HepG2 (cell line): ENCODE measurements around the gene CREBBP. TPM values are rescaled to one million over a fixed set of nuclear protein-coding genes. Genes with fewer than 3 reads are reported as not detected.

Experiments used
- ATAC-seq: fragments of 200-7000 bp; cut with Tn5 transposase; 3 replicates; pipeline ENCODE4 v1.9.1; 2020; ENCODE audit warnings: mild to moderate bottlenecking, moderate library complexity
- BruUV-seq: library from RNA; stranded (reverse); fragments of 400-500 nt; replicated peaks from 2 replicates; lab custom pipeline; 2021; lab: Mats Ljungman, UMichigan
- CTCF ChIA-PET: fragments of 300-600 bp; formaldehyde crosslinking; extraction: SDS; loops from one replicate; lab custom pipeline; 2021; ENCODE audit warnings: low total read pairs, inconsistent platforms, low intra/inter-chr PET ratio; lab: Yijun Ruan, JAX
- POLR2A ChIA-PET: fragments of 350-600 bp; sonication (Branson Sonifier 250); formaldehyde crosslinking; loops from one replicate; lab custom pipeline; 2020; ENCODE audit warnings: antibody characterized with exemption, inconsistent platforms; lab: Yijun Ruan, JAX
- DNase-seq: peaks from one replicate; pipeline ENCODE4 v3.0.0-alpha.2; 2015; ENCODE audit warnings: low spot score
- FAIRE-seq: peaks from 3 replicates; lab custom pipeline; 2011; peaks lifted over from hg19 to GRCh38; lab: Jason Lieb, UNC
- H2AFZ ChIP-seq: one replicate; pipeline ENCODE4 v1.6.1; 2011; ENCODE audit warnings: low read length, inconsistent platforms
- H3K27ac ChIP-seq: fragments of 300-600 bp; 3 replicates; pipeline ENCODE4 v1.8.0; 2011; ENCODE audit warnings: mixed run types, mild to moderate bottlenecking, mixed read lengths, low read length, inconsistent platforms; ENCODE audit not compliant: insufficient read depth; ENCODE audit errors: extremely low read length
- H3K27me3 ChIP-seq, 2 experiments: fragments of 200-600 bp in 1 of 2; 2 replicates in 1 of 2; 3 replicates in 1 of 2; pipeline versions ENCODE4 v1.6.0 to v1.8.0; 2011; ENCODE audit warnings: low read length in 2 of 2, mild to moderate bottlenecking in 2 of 2, moderate library complexity in 2 of 2, inconsistent platforms in 1 of 2; ENCODE audit not compliant: insufficient read depth in 2 of 2, control insufficient read depth in 1 of 2
- H3K36me3 ChIP-seq, 2 experiments: fragments of 200-600 bp in 1 of 2; replicated peaks in 1 of 2; 2 replicates in 1 of 2; 3 replicates in 1 of 2; pipeline versions ENCODE4 v1.5.1 to v1.8.0; 2011; ENCODE audit warnings: low read length in 2 of 2, inconsistent platforms in 1 of 2; ENCODE audit not compliant: insufficient read depth in 2 of 2, control insufficient read depth in 1 of 2
- H3K4me1 ChIP-seq: 2 replicates; pipeline ENCODE4 v1.5.1; 2012; ENCODE audit warnings: low read length, inconsistent platforms; ENCODE audit not compliant: insufficient read depth
- H3K4me2 ChIP-seq: 2 replicates; pipeline ENCODE4 v1.6.0; 2011; ENCODE audit warnings: low read depth, low read length, inconsistent platforms
- H3K4me3 ChIP-seq, 3 experiments: fragments of 200-600 bp in 1 of 3; sonication (generic), shearing (Covaris generic) in 1 of 3; replicated peaks in 1 of 3; 2 replicates each; pipeline ENCODE4 v1.5.1; 2011 to 2016; ENCODE audit warnings: low read length in 3 of 3, inconsistent platforms in 2 of 3, low read depth in 2 of 3, mild to moderate bottlenecking in 2 of 3, control low read depth in 1 of 3, mixed read lengths in 1 of 3; ENCODE audit not compliant: insufficient read depth in 1 of 3
- H3K79me2 ChIP-seq: one replicate; pipeline ENCODE4 v1.6.1; 2011; ENCODE audit warnings: low read length, inconsistent platforms; ENCODE audit not compliant: insufficient read depth
- H3K9ac ChIP-seq: 2 replicates; pipeline ENCODE4 v1.6.0; 2011; ENCODE audit warnings: mild to moderate bottlenecking, low read depth, low read length, inconsistent platforms; ENCODE audit not compliant: insufficient read depth
- H3K9me3 ChIP-seq: 2 replicates; pipeline ENCODE4 v1.5.1; 2012; ENCODE audit warnings: mild to moderate bottlenecking, low read length
- H4K20me1 ChIP-seq: 2 replicates; pipeline ENCODE4 v1.6.0; 2011; ENCODE audit warnings: inconsistent platforms, mild to moderate bottlenecking, low read length, moderate library complexity; ENCODE audit not compliant: insufficient read depth
- ARHGAP35 ChIP-seq: sonication (generic); formaldehyde crosslinking; IDR thresholded peaks from 2 replicates; pipeline ENCODE4 v1.9.0; 2022; ENCODE audit warnings: mild to moderate bottlenecking, inconsistent platforms, moderate library complexity, missing genetic modification reagents, borderline replicate concordance
- FOXK2 ChIP-seq: fragments of 450-650 bp; IDR thresholded peaks from 2 replicates; pipeline ENCODE4 v1.6.1; 2016
- GTF3A ChIP-seq: sonication (generic); formaldehyde crosslinking; conservative IDR thresholded peaks from 2 replicates; pipeline ENCODE4 v1.4.0; 2020; ENCODE audit warnings: mild to moderate bottlenecking, missing genetic modification reagents
- HMG20A ChIP-seq: IDR thresholded peaks from 2 replicates; pipeline ENCODE4 v1.6.1; 2016; ENCODE audit warnings: borderline replicate concordance
- MEF2D ChIP-seq: sonication (generic); formaldehyde crosslinking; IDR thresholded peaks from 2 replicates; pipeline ENCODE4 v1.5.1; 2020; ENCODE audit warnings: mild to moderate bottlenecking, missing genetic modification reagents
- NFKBIZ ChIP-seq: IDR thresholded peaks from 2 replicates; pipeline ENCODE4 v1.6.1; 2018; ENCODE audit warnings: missing genetic modification reagents, missing compliant biosample characterization
- PHF5A ChIP-seq: IDR thresholded peaks from one replicate; pipeline ENCODE4 v1.6.1; 2018; ENCODE audit warnings: low read depth, missing genetic modification reagents; ENCODE audit not compliant: unreplicated experiment
- U2AF2 ChIP-seq: fragments of 200-400 bp; formaldehyde crosslinking; IDR thresholded peaks from 2 replicates; pipeline ENCODE4 v1.6.1; 2017; ENCODE audit warnings: low read depth, mild to moderate bottlenecking, low read length
- YEATS2 ChIP-seq: sonication (generic); formaldehyde crosslinking; IDR thresholded peaks from 2 replicates; pipeline ENCODE4 v1.4.0; 2020; ENCODE audit warnings: missing genetic modification reagents, borderline replicate concordance
- ZNF124 ChIP-seq: sonication (generic); formaldehyde crosslinking; IDR thresholded peaks from 2 replicates; pipeline ENCODE4 v1.4.0; 2020; ENCODE audit warnings: missing genetic modification reagents
- ZNF317 ChIP-seq: sonication (generic); formaldehyde crosslinking; IDR thresholded peaks from 2 replicates; pipeline ENCODE4 v1.5.0; 2020; ENCODE audit warnings: mild to moderate bottlenecking, missing genetic modification reagents
- ZNF510 ChIP-seq: sonication (generic); formaldehyde crosslinking; IDR thresholded peaks from 2 replicates; pipeline ENCODE4 v1.4.0; 2020; ENCODE audit warnings: low read depth, mild to moderate bottlenecking, missing genetic modification reagents
- ZNF562 ChIP-seq: sonication (generic); formaldehyde crosslinking; IDR thresholded peaks from 2 replicates; pipeline ENCODE4 v1.8.0; 2022; ENCODE audit warnings: missing genetic modification reagents, borderline replicate concordance
- ZNF619 ChIP-seq: sonication (generic); formaldehyde crosslinking; IDR thresholded peaks from 2 replicates; pipeline ENCODE4 v1.4.0; 2020; ENCODE audit warnings: mild to moderate bottlenecking, missing genetic modification reagents
- ZNF790 ChIP-seq: sonication (generic); formaldehyde crosslinking; IDR thresholded peaks from 2 replicates; pipeline ENCODE4 v1.8.0; 2022; ENCODE audit warnings: missing genetic modification reagents, mild to moderate bottlenecking, borderline replicate concordance
- ZNF850 ChIP-seq: sonication (generic); formaldehyde crosslinking; conservative IDR thresholded peaks from 2 replicates; pipeline ENCODE4 v1.9.0; 2021; ENCODE audit warnings: mild to moderate bottlenecking, missing genetic modification reagents
- ZSCAN22 ChIP-seq: sonication (generic); formaldehyde crosslinking; IDR thresholded peaks from 2 replicates; pipeline ENCODE4 v1.4.0; 2020; ENCODE audit warnings: mild to moderate bottlenecking, missing genetic modification reagents
- WGBS: methylation state at CpG from one replicate; pipeline ENCODE4 v1.1.6; 2017; ENCODE audit warnings: low lambda C conversion rate; 5-methylcytosine and 5-hydroxymethylcytosine counted together
- in situ Hi-C: cut with HindIII; loops from 2 replicates; pipeline ENCODE4 v1.10.0; 2017; ENCODE audit warnings: low pct_unique_long_range_greater_than_20kb; ENCODE audit not compliant: extremely low pct_ligation_motif_present
- intact Hi-C: fragments of 100-400 bp; cut with micrococcal nuclease; formaldehyde crosslinking; loops from one replicate; pipeline ENCODE4 v1.10.0; 2022; ENCODE audit not compliant: unreplicated experiment
- polyA plus RNA-seq, 8 experiments: library from polyadenylated mRNA; depleted of rRNA in 3 of 8; stranded (reverse) in 7 of 8; unstranded in 1 of 8; fragments of >200 nt; fragmentation: Illumina TruSeq in 4 of 8; extraction: Trizol in 4 of 8; gene quantifications; 2 replicates each; pipeline versions ENCODE4 v1.2.1 to v1.2.3, GENCODE V29; 2011 to 2016; ENCODE audit warnings: low read depth in 4 of 8, missing spikeins in 1 of 8, mixed read lengths in 1 of 8; ENCODE audit not compliant: insufficient read depth in 1 of 8
- total RNA-seq, 5 experiments: library from RNA; depleted of rRNA; stranded (reverse); fragments of >200 nt; fragmentation: Illumina TruSeq; extraction: Trizol; gene quantifications; 2 replicates each; pipeline ENCODE4 v1.2.3, GENCODE V29; 2016; ENCODE audit warnings: low read depth in 1 of 5
- TF ChIP-seq, protein P1 (sequence below): sonication (generic); formaldehyde crosslinking; IDR thresholded peaks from 2 replicates; pipeline ENCODE4 v1.4.0; 2020; ENCODE audit warnings: missing genetic modification reagents
- TF ChIP-seq, protein P2 (sequence below): sonication (generic); formaldehyde crosslinking; IDR thresholded peaks from 2 replicates; pipeline ENCODE4 v1.4.0; 2020; ENCODE audit warnings: mild to moderate bottlenecking, missing genetic modification reagents, borderline replicate concordance
- TF ChIP-seq, protein P3 (sequence below): sonication (generic); formaldehyde crosslinking; IDR thresholded peaks from 2 replicates; pipeline ENCODE4 v1.4.0; 2020; ENCODE audit warnings: mild to moderate bottlenecking, missing genetic modification reagents

Gene CREBBP
- total and polyA plus RNA-seq, 2 of the 13 experiments (the other 11 are each of a cell fraction or from before 2014, with no cell fraction given), result 5.3 to 10.4 TPM

DNA sequence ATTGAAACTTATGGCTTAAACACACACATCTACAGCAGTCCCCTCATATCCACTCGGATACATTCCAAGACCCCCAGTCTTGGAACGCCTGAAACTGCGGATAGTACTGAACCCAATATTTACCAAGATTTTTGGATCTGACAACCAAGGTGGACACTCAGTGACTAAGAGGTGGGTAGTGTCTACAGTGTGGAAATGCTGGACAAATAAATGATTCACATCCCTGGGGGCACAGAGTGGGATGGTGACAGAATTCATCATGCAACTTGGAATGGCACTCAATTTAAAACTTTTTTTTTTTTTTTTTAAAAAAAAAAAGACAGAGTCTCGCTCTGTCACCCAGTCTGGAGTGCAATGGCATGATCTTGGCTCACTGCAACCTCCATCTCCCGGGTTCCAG, 109.0 kb downstream of the CREBBP start:
- no peaks in the 10 kb centered on the region for H3K9me3 ChIP-seq
- no peak overlapping the region for H2AFZ ChIP-seq
- H3K4me1 ChIP-seq, result no peaks in the 10 kb centered on the region
- in situ Hi-C loops, result no loop called here
- no peak for FAIRE-seq
- CTCF ChIA-PET, result no interaction called here
- no peak overlapping the region for H3K4me2 ChIP-seq
- no peaks in the 10 kb centered on the region for H3K27me3 ChIP-seq
- TF ChIP-seq, protein P1, sequence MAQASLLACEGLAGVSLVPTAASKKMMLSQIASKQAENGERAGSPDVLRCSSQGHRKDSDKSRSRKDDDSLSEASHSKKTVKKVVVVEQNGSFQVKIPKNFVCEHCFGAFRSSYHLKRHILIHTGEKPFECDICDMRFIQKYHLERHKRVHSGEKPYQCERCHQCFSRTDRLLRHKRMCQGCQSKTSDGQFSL (CRISPR knock-in tag), result no peak
- no peak for TF ChIP-seq U2AF2
- no peak for TF ChIP-seq ZNF317 (CRISPR knock-in tag)
- TF ChIP-seq, protein P2, sequence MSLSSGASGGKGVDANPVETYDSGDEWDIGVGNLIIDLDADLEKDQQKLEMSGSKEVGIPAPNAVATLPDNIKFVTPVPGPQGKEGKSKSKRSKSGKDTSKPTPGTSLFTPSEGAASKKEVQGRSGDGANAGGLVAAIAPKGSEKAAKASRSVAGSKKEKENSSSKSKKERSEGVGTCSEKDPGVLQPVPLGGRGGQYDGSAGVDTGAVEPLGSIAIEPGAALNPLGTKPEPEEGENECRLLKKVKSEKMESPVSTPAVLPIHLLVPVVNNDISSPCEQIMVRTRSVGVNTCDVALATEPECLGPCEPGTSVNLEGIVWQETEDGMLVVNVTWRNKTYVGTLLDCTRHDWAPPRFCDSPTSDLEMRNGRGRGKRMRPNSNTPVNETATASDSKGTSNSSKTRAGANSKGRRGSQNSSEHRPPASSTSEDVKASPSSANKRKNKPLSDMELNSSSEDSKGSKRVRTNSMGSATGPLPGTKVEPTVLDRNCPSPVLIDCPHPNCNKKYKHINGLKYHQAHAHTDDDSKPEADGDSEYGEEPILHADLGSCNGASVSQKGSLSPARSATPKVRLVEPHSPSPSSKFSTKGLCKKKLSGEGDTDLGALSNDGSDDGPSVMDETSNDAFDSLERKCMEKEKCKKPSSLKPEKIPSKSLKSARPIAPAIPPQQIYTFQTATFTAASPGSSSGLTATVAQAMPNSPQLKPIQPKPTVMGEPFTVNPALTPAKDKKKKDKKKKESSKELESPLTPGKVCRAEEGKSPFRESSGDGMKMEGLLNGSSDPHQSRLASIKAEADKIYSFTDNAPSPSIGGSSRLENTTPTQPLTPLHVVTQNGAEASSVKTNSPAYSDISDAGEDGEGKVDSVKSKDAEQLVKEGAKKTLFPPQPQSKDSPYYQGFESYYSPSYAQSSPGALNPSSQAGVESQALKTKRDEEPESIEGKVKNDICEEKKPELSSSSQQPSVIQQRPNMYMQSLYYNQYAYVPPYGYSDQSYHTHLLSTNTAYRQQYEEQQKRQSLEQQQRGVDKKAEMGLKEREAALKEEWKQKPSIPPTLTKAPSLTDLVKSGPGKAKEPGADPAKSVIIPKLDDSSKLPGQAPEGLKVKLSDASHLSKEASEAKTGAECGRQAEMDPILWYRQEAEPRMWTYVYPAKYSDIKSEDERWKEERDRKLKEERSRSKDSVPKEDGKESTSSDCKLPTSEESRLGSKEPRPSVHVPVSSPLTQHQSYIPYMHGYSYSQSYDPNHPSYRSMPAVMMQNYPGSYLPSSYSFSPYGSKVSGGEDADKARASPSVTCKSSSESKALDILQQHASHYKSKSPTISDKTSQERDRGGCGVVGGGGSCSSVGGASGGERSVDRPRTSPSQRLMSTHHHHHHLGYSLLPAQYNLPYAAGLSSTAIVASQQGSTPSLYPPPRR (CRISPR knock-in tag), result no peak
- TF ChIP-seq MEF2D (CRISPR knock-in tag), result no peak
- no peak for TF ChIP-seq ZNF850 (CRISPR knock-in tag)
- no peak for TF ChIP-seq ZSCAN22
- TF ChIP-seq HMG20A (CRISPR knock-in tag), result no peak
- TF ChIP-seq PHF5A, result no peak
- no peak for TF ChIP-seq ZNF510 (CRISPR knock-in tag)
- TF ChIP-seq, protein P3, sequence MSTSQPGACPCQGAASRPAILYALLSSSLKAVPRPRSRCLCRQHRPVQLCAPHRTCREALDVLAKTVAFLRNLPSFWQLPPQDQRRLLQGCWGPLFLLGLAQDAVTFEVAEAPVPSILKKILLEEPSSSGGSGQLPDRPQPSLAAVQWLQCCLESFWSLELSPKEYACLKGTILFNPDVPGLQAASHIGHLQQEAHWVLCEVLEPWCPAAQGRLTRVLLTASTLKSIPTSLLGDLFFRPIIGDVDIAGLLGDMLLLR, result no peak
- no peak for TF ChIP-seq ZNF619
- no peak for TF ChIP-seq ZNF562
- TF ChIP-seq FOXK2, result no peak
- no peak for TF ChIP-seq ARHGAP35 (CRISPR knock-in tag)
- no peak for TF ChIP-seq GTF3A
- TF ChIP-seq YEATS2 (CRISPR knock-in tag), result no peak
- no peak for TF ChIP-seq ZNF790 (CRISPR knock-in tag)
- TF ChIP-seq ZNF124 (CRISPR knock-in tag), result no peak
- TF ChIP-seq NFKBIZ (CRISPR knock-in tag), result no peak
- H4K20me1 ChIP-seq, result no peaks in the 10 kb centered on the region
- 99% methylated on average over 5 of the region's 5 CpGs for WGBS
- H3K9ac ChIP-seq, result no peak overlapping the region
- no peaks in the 10 kb centered on the region for H3K79me2 ChIP-seq
- no peak overlapping the region for H3K4me3 ChIP-seq
- H3K27ac ChIP-seq, result no peak overlapping the region
- BruUV-seq, result no TSS peak
- intact Hi-C loops, result no loop called here
- no peak for DNase-seq
- ATAC-seq, result no peak
- POLR2A ChIA-PET, result no interaction called here
- H3K36me3 ChIP-seq, result peaks cover 49 to 91% of the 10 kb centered on the region in 2 experiments
